GM12878 (cell line): ENCODE results near the gene ACTBL2. TPM values are rescaled to one million over a fixed set of nuclear protein-coding genes. Genes with fewer than 3 reads are reported as not detected.

Experiments used
- ATAC-seq: fragments of 200-7000 bp; cut with Tn5 transposase; 3 replicates; pipeline ENCODE4 v1.9.1; 2020; ENCODE audit warnings: mild to moderate bottlenecking, moderate library complexity
- BruUV-seq: library from RNA; stranded (reverse); fragments of 400-500 nt; replicated peaks from 2 replicates; lab custom pipeline; 2021; lab: Mats Ljungman, UMichigan
- CTCF ChIA-PET: fragments of 300-600 bp; sonication (Branson Sonifier 250); formaldehyde crosslinking; extraction: SDS; loops from one replicate; lab custom pipeline; 2021; ENCODE audit warnings: inconsistent platforms; lab: Yijun Ruan, JAX
- POLR2A ChIA-PET: fragments of 350-600 bp; formaldehyde crosslinking; extraction: SDS; loops from one replicate; lab custom pipeline; 2021; ENCODE audit warnings: inconsistent platforms; lab: Charles Lee
- RAD21 ChIA-PET: fragments of 300-600 bp; sonication (Branson Sonifier 250); formaldehyde crosslinking; loops from one replicate; lab custom pipeline; 2023; ENCODE audit warnings: antibody characterized with exemption; ENCODE audit not compliant: unreplicated experiment; lab: Charles Lee
- SMC1A ChIA-PET: fragments of 300-600 bp; sonication (Branson Sonifier 250); formaldehyde crosslinking; loops from one replicate; lab custom pipeline; 2023; ENCODE audit not compliant: unreplicated experiment, uncharacterized antibody; lab: Charles Lee
- DNase-seq: peaks from one replicate; pipeline ENCODE4 v3.0.0-alpha.2; 2011; ENCODE audit warnings: low read depth, low spot score
- FAIRE-seq: peaks from 3 replicates; lab custom pipeline; 2011; peaks lifted over from hg19 to GRCh38; lab: Jason Lieb, UNC
- H2AFZ ChIP-seq: 2 replicates; pipeline ENCODE4 v1.6.0; 2011; ENCODE audit warnings: low read depth, low read length, control low read depth; ENCODE audit not compliant: control insufficient read depth
- H3K27ac ChIP-seq: 2 replicates; pipeline ENCODE4 v1.5.1; 2011; ENCODE audit warnings: control low read depth; ENCODE audit not compliant: control insufficient read depth, insufficient read depth
- H3K27me3 ChIP-seq, 2 experiments: replicated peaks in 1 of 2; 2 replicates each; pipeline versions ENCODE4 v1.6.0 to v1.6.1; 2011; ENCODE audit warnings: low read length in 1 of 2; ENCODE audit not compliant: control insufficient read depth in 2 of 2, insufficient read depth in 2 of 2
- H3K36me3 ChIP-seq, 2 experiments: 2 replicates each; pipeline ENCODE4 v1.5.1; 2011; ENCODE audit warnings: low read length in 1 of 2; ENCODE audit not compliant: control insufficient read depth in 2 of 2, insufficient read depth in 2 of 2
- H3K4me1 ChIP-seq: 2 replicates; pipeline ENCODE4 v1.6.1; 2011; ENCODE audit warnings: mild to moderate bottlenecking, low read length, moderate library complexity, mixed read lengths; ENCODE audit not compliant: control insufficient read depth, insufficient read depth
- H3K4me2 ChIP-seq: 2 replicates; pipeline ENCODE4 v1.6.0; 2011; ENCODE audit warnings: control low read depth; ENCODE audit not compliant: control insufficient read depth, insufficient read depth
- H3K4me3 ChIP-seq: fragments of 200-600 bp; sonication (generic); 2 replicates; pipeline ENCODE4 v1.5.1; 2016
- H3K79me2 ChIP-seq: 2 replicates; pipeline ENCODE4 v1.6.0; 2011; ENCODE audit warnings: low read length; ENCODE audit not compliant: control insufficient read depth, insufficient read depth
- H3K9ac ChIP-seq: 2 replicates; pipeline ENCODE4 v1.8.0; 2011; ENCODE audit warnings: low read length, control low read depth, mixed read lengths; ENCODE audit not compliant: control insufficient read depth, insufficient read depth
- H3K9me3 ChIP-seq: replicated peaks from 3 replicates; pipeline ENCODE4 v1.5.1; 2011; ENCODE audit warnings: mild to moderate bottlenecking, low read length; ENCODE audit not compliant: control insufficient read depth, insufficient read depth
- H4K20me1 ChIP-seq: 2 replicates; pipeline ENCODE4 v1.6.0; 2011; ENCODE audit not compliant: control insufficient read depth, insufficient read depth
- CEBPB ChIP-seq, 2 experiments: fragments of 150-350 bp in 1 of 2; IDR thresholded peaks; 2 replicates each; pipeline ENCODE4 v1.6.1; 2012 to 2014; ENCODE audit warnings: low read depth in 2 of 2, low read length in 2 of 2, borderline replicate concordance in 1 of 2, inconsistent platforms in 1 of 2
- CEBPZ ChIP-seq: fragments of 150-350 bp; IDR thresholded peaks from 2 replicates; pipeline ENCODE4 v1.6.1; 2016; ENCODE audit warnings: low read depth, low read length
- CHD1 ChIP-seq: IDR thresholded peaks from 2 replicates; pipeline ENCODE4 v1.6.1; 2012; ENCODE audit warnings: low read depth, low read length, improper control_type of control experiment
- SREBF1 ChIP-seq: IDR thresholded peaks from 2 replicates; pipeline ENCODE4 v1.6.1; 2012; ENCODE audit warnings: mild to moderate bottlenecking, low read length
- SUZ12 ChIP-seq: fragments of 200-600 bp; sonication (generic); IDR thresholded peaks from one replicate; pipeline ENCODE4 v1.6.1; 2018; ENCODE audit warnings: antibody characterized with exemption, mild to moderate bottlenecking; ENCODE audit not compliant: unreplicated experiment
- WGBS: methylation state at CpG from one replicate; pipeline ENCODE4 v1.1.6; 2016; ENCODE audit warnings: low lambda C conversion rate; ENCODE audit not compliant: insufficient replicate concordance, insufficient coverage; ENCODE audit errors: missing lambda C conversion rate; 5-methylcytosine and 5-hydroxymethylcytosine counted together
- in situ Hi-C: fragments of 300-500 bp; cut with MboI; formaldehyde crosslinking; loops from 9 replicates; pipeline ENCODE4 v1.14.3; 2018; ENCODE audit warnings: mixed read lengths
- intact Hi-C: fragments of 100-400 bp; cut with micrococcal nuclease; formaldehyde crosslinking; loops from one replicate; pipeline ENCODE4 v1.14.2; 2022; ENCODE audit not compliant: unreplicated experiment
- polyA plus RNA-seq, 11 experiments: library from polyadenylated mRNA; depleted of rRNA in 4 of 11; unstranded in 6 of 11; stranded (reverse) in 5 of 11; fragments of >200 nt; fragmentation: Nextera tagmentation in 4 of 11; fragmentation: Illumina TruSeq in 1 of 11; extraction: Ambion mirVana in 4 of 11; extraction: Trizol in 1 of 11; gene quantifications; 1 replicate in 1 of 11; 2 replicates in 10 of 11; pipeline versions ENCODE4 v1.2.1 to v1.2.3, GENCODE V29; 2011 to 2016; ENCODE audit warnings: inconsistent platforms in 2 of 11, missing spikeins in 2 of 11, low read depth in 1 of 11
- total RNA-seq, 4 experiments: library from RNA; depleted of rRNA in 3 of 4; stranded (reverse); fragments of >200 nt in 3 of 4; fragmentation: Illumina TruSeq in 1 of 4; extraction: Trizol in 1 of 4; gene quantifications; 2 replicates each; pipeline versions ENCODE4 v1.2.1 to v1.2.3, GENCODE V29; 2013 to 2021

The ACTBL2 gene
- total and polyA plus RNA-seq, 10 of the 15 experiments (the other 5 are each of a cell fraction or from before 2014, with no cell fraction given), result 0.04 to 0.06 (median 0.04) TPM; not detected in 7

- H3K4me2 ChIP-seq, result no peak overlapping the region
- no TSS peak for BruUV-seq
- H3K36me3 ChIP-seq, result no peaks in the 10 kb centered on the region
- TF ChIP-seq CEBPB (IDR thresholded peaks at IDR 0.05; ENCODE audit: borderline replicate concordance in 1 of 2, low read depth in 2 of 2, low read length in 2 of 2), result no peak
- TF ChIP-seq SREBF1, result no peak
- no peak for TF ChIP-seq CHD1
- no peak for TF ChIP-seq CEBPZ
- TF ChIP-seq SUZ12, result no peak
- no peak overlapping the region for H3K27ac ChIP-seq
- H2AFZ ChIP-seq, result no peak overlapping the region
- ATAC-seq (no peak), FAIRE-seq (no peak), DNase-seq (no peak)
- intact Hi-C loops, result no loop called here
- H4K20me1 ChIP-seq, result no peaks in the 10 kb centered on the region
- no peak overlapping the region for H3K9ac ChIP-seq
- H3K4me1 ChIP-seq, result no peaks in the 10 kb centered on the region
- ChIA-PET SMC1A (no interaction called here), POLR2A (no interaction called here), RAD21 (no interaction called here), CTCF (interaction anchor here (1.5 kb wide), 1 partner anchor 25 kb away, joined by 4 read pairs; no protein-coding TSS in a partner anchor)
- no peak overlapping the region for H3K4me3 ChIP-seq
- H3K27me3 ChIP-seq, result no peaks in the 10 kb centered on the region
- WGBS, result 10% methylated on average over 1 of the region's 1 CpG
- in situ Hi-C loops, result no loop called here
- no peaks in the 10 kb centered on the region for H3K9me3 ChIP-seq
- H3K79me2 ChIP-seq, result no peaks in the 10 kb centered on the region
These were observed 3.8 kb downstream of the ACTBL2 start for GRCh38 chr5:57478826-57479225.
